GM23338 (cell line): Measurements from ENCODE around the gene CNOT1.
"Not testable (repeated sequence)": the region's sequence is repeated elsewhere in the genome, so short reads cannot be mapped to it uniquely, and the experiment has no call there.

ENCODE experiments used
- CREB1 ChIP-seq: fragments of 250-450 bp; sonication (Bioruptor Pico); IDR thresholded peaks from 2 replicates; pipeline ENCODE4 v1.5.0; 2020; ENCODE audit warnings: low read depth, mild to moderate bottlenecking, moderate library complexity
- CTCF ChIP-seq, 2 experiments: fragments of 200-600 bp in 1 of 2; sonication (generic) in 1 of 2; conservative IDR thresholded peaks; 2 replicates each; pipeline versions ENCODE4 v1.5.1 to v1.6.1; 2016 to 2017; ENCODE audit warnings: antibody characterized with exemption in 2 of 2, low read depth in 2 of 2, mild to moderate bottlenecking in 2 of 2, moderate library complexity in 1 of 2
- EZH2 ChIP-seq: fragments of 200-600 bp; sonication (generic); IDR thresholded peaks from one replicate; pipeline ENCODE4 v1.8.0; 2017; ENCODE audit warnings: antibody characterized with exemption, mild to moderate bottlenecking, low read depth; ENCODE audit not compliant: unreplicated experiment
- EZH2phosphoT487 ChIP-seq: fragments of 200-600 bp; sonication (generic); IDR thresholded peaks from one replicate; pipeline ENCODE4 v1.8.1; 2018; ENCODE audit warnings: antibody characterized with exemption; ENCODE audit not compliant: unreplicated experiment
- JUNB ChIP-seq: IDR thresholded peaks from one replicate; pipeline ENCODE4 v1.6.1; 2016; ENCODE audit warnings: antibody characterized with exemption; ENCODE audit not compliant: unreplicated experiment
- POLR2AphosphoS5 ChIP-seq: IDR thresholded peaks from 2 replicates; pipeline ENCODE4 v1.6.1; 2016; ENCODE audit warnings: antibody characterized with exemption, low read depth
- REST ChIP-seq: IDR thresholded peaks from one replicate; pipeline ENCODE4 v1.6.1; 2018; ENCODE audit warnings: antibody characterized with exemption; ENCODE audit not compliant: unreplicated experiment
- STAT1 ChIP-seq: IDR thresholded peaks from one replicate; pipeline ENCODE4 v1.6.1; 2016; ENCODE audit warnings: antibody characterized with exemption; ENCODE audit not compliant: unreplicated experiment
- ZNF331 ChIP-seq: fragments of 250-450 bp; sonication (Bioruptor Pico); IDR thresholded peaks from 2 replicates; pipeline ENCODE4 v1.5.0; 2020; ENCODE audit warnings: low read depth, mild to moderate bottlenecking, moderate library complexity
- TF ChIP-seq, protein P1 (sequence below): fragments of 250-450 bp; sonication (Bioruptor Pico); IDR thresholded peaks from 2 replicates; pipeline ENCODE4 v1.5.0; 2020; ENCODE audit warnings: mild to moderate bottlenecking, moderate library complexity

- TF ChIP-seq CTCF (conservative IDR thresholded peaks at IDR 0.05; ENCODE audit: low read depth in 2 of 2); REST; EZH2; CREB1 (CRISPR knock-in tag); ZNF331 (CRISPR knock-in tag); POLR2AphosphoS5; JUNB; EZH2phosphoT487; STAT1: not testable (repeated sequence)
- TF ChIP-seq, protein P1, sequence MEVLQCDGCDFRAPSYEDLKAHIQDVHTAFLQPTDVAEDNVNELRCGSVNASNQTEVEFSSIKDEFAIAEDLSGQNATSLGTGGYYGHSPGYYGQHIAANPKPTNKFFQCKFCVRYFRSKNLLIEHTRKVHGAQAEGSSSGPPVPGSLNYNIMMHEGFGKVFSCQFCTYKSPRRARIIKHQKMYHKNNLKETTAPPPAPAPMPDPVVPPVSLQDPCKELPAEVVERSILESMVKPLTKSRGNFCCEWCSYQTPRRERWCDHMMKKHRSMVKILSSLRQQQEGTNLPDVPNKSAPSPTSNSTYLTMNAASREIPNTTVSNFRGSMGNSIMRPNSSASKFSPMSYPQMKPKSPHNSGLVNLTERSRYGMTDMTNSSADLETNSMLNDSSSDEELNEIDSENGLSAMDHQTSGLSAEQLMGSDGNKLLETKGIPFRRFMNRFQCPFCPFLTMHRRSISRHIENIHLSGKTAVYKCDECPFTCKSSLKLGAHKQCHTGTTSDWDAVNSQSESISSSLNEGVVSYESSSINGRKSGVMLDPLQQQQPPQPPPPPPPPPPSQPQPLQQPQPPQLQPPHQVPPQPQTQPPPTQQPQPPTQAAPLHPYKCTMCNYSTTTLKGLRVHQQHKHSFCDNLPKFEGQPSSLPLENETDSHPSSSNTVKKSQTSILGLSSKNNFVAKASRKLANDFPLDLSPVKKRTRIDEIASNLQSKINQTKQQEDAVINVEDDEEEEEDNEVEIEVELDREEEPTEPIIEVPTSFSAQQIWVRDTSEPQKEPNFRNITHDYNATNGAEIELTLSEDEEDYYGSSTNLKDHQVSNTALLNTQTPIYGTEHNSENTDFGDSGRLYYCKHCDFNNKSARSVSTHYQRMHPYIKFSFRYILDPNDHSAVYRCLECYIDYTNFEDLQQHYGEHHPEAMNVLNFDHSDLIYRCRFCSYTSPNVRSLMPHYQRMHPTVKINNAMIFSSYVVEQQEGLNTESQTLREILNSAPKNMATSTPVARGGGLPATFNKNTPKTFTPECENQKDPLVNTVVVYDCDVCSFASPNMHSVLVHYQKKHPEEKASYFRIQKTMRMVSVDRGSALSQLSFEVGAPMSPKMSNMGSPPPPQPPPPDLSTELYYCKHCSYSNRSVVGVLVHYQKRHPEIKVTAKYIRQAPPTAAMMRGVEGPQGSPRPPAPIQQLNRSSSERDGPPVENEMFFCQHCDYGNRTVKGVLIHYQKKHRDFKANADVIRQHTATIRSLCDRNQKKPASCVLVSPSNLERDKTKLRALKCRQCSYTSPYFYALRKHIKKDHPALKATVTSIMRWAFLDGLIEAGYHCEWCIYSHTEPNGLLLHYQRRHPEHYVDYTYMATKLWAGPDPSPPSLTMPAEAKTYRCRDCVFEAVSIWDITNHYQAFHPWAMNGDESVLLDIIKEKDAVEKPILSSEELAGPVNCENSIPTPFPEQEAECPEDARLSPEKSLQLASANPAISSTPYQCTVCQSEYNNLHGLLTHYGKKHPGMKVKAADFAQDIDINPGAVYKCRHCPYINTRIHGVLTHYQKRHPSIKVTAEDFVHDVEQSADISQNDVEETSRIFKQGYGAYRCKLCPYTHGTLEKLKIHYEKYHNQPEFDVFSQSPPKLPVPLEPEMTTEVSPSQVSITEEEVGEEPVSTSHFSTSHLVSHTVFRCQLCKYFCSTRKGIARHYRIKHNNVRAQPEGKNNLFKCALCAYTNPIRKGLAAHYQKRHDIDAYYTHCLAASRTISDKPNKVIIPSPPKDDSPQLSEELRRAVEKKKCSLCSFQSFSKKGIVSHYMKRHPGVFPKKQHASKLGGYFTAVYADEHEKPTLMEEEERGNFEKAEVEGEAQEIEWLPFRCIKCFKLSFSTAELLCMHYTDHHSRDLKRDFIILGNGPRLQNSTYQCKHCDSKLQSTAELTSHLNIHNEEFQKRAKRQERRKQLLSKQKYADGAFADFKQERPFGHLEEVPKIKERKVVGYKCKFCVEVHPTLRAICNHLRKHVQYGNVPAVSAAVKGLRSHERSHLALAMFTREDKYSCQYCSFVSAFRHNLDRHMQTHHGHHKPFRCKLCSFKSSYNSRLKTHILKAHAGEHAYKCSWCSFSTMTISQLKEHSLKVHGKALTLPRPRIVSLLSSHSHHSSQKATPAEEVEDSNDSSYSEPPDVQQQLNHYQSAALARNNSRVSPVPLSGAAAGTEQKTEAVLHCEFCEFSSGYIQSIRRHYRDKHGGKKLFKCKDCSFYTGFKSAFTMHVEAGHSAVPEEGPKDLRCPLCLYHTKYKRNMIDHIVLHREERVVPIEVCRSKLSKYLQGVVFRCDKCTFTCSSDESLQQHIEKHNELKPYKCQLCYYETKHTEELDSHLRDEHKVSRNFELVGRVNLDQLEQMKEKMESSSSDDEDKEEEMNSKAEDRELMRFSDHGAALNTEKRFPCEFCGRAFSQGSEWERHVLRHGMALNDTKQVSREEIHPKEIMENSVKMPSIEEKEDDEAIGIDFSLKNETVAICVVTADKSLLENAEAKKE (CRISPR knock-in tag) = not testable (repeated sequence)
These were observed 7.4 kb upstream of the CNOT1 start for GRCh38 chr16:58637021-58637420.
